NCI-H446 treated with DMSO at 0.1 percent for 48 hours (cell line): ENCODE data around the gene ZCCHC9.

Experiments used
- DNase-seq: peaks from one replicate; lab custom pipeline; 2025; lab: John Stamatoyannopoulos, UW

ZCCHC9 gene

DNA sequence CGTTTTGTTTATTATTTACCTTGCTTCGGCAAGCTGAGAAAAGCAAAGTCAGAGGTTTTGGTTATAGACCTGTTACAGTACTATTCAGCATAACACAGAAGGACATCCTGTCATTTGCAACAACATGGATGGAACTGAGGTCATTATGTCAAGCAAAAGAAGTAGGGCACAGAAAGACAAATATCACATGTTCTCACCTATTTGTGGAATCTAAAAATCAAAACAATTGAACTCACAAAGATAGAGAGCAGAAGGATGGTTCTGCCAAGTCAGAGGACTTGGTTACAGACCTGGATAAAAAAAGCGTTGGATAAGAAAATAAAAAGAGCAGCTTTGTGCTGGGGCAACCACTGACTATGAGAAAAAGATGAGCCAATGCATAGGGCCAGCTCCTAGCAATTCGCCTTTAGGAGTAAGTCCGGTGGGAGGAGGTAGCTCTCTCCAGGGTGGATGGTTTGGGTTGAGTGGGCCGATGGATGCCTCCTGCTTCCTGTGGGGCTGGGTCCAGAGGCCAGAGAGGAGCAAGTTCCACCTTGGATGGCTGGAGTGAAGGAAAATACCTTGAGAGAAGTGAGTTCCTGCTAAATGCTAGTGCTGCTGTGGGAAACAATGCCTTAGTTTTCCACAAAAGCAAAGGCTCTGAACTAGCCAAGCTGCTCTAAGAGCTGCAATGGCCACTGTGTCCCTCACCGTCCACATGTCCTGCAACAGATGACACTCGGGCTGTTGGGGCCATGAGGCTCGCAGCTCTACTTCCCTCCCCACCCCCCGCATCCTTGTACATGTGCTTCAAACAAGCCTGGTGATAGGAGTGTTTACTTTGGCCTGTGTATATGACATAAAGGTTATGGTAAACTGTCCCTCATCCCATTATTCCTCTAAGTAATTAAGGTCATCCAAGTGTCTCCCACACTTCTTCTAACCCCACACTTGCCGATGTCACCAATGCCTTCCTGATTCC is 54.2 kb downstream of the ZCCHC9 start:
- DNase-seq = no peak

GRCh38 chr5:81359108-81359507 is 57.7 kb downstream of the ZCCHC9 start:
- no peak for DNase-seq

DNA sequence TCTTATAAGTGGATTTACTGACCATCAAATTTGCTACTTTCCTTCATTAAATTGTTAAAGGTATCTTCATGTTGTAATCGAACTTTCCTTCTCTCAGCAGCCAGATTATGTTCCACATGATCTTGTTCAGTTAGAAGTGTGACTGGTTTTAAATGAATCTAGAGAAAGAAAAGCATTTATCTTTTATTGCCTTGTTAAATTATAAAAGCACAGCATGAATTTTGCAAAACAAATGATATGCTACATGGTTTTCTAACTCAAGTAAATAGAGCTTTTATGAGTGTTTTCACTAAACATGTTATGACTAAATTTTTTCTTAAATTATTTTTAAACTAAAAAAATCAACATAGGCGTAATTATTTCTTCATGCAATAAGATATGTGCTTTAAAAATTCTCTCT is 58.5 kb downstream of the ZCCHC9 start:
- no peak for DNase-seq

GRCh38 chr5:81360640-81361039 is 59.3 kb downstream of the ZCCHC9 start:
- no peak for DNase-seq

DNA sequence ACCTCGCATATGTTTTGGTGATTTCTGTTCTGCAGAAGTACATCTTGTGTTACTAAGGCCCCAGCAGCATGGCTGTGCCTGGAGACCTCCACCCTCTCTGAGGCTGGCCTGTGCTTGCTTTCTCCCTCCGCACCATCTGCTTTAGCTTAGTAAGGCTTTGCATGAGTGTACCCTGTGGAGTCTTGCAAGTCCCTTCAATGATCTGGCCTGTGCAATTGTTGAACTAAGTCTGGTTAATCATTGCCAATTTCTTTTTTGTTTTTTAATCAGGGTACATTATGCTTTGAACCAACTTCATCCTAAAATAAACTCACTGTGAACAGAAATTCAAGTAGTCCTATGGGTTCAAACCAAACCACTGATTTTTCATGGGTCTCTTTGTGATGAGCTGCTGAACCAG is 60.2 kb downstream of the ZCCHC9 start:
- DNase-seq = no peak
